K562 (cell line): ENCODE data around the gene APC2. TPM values are rescaled to one million over a fixed set of nuclear protein-coding genes. Genes with fewer than 3 reads are reported as not detected.

ENCODE experiments used
- E2F6 ChIP-seq, 2 experiments: IDR thresholded peaks; 2 replicates each; pipeline ENCODE4 v1.6.1; 2011; ENCODE audit warnings: borderline replicate concordance in 1 of 2, control low read depth in 1 of 2, low read depth in 1 of 2, low read length in 1 of 2, mild to moderate bottlenecking in 1 of 2, mixed read lengths in 1 of 2, moderate library complexity in 1 of 2; ENCODE audit not compliant: insufficient read depth in 1 of 2, insufficient read length in 1 of 2, poor library complexity in 1 of 2, severe bottlenecking in 1 of 2; ENCODE audit errors: extremely low read depth in 1 of 2
- JUND ChIP-seq, 2 experiments: IDR thresholded peaks; 2 replicates in 1 of 2; 3 replicates in 1 of 2; pipeline ENCODE4 v1.6.1; 2011; ENCODE audit warnings: borderline replicate concordance in 2 of 2, low read depth in 2 of 2, low read length in 2 of 2, improper control_type of control experiment in 1 of 2, missing biosample characterization in 1 of 2, missing genetic modification characterization in 1 of 2, missing genetic modification reagents in 1 of 2
- KLF1 ChIP-seq: fragments of 450-650 bp; IDR thresholded peaks from 2 replicates; pipeline ENCODE4 v1.6.1; 2016; ENCODE audit warnings: missing genetic modification characterization, missing compliant biosample characterization
- MEF2A ChIP-seq: IDR thresholded peaks from 2 replicates; pipeline ENCODE4 v1.6.1; 2011; ENCODE audit warnings: low read depth, mild to moderate bottlenecking, low read length, moderate library complexity; ENCODE audit not compliant: control insufficient read depth
- RNF2 ChIP-seq: sonication (generic); IDR thresholded peaks from 2 replicates; pipeline ENCODE4 v1.6.1; 2016
- SETDB1 ChIP-seq: IDR thresholded peaks from one replicate; pipeline ENCODE4 v1.6.1; 2012; ENCODE audit warnings: low read length, control low read depth, inconsistent platforms
- THAP12 ChIP-seq: fragments of 250-450 bp; sonication (Bioruptor Pico); IDR thresholded peaks from 2 replicates; pipeline ENCODE4 v1.9.0; 2021; ENCODE audit warnings: mild to moderate bottlenecking, inconsistent platforms
- ZBTB40 ChIP-seq, 2 experiments: fragments of 450-650 bp in 1 of 2; sonication (generic) in 1 of 2; formaldehyde crosslinking in 1 of 2; IDR thresholded peaks; 2 replicates each; pipeline versions ENCODE4 v1.7.1 to v1.9.0; 2016 to 2022; ENCODE audit warnings: inconsistent platforms in 1 of 2, mild to moderate bottlenecking in 1 of 2, missing genetic modification reagents in 1 of 2
- ZBTB9 ChIP-seq: fragments of 450-650 bp; formaldehyde crosslinking; IDR thresholded peaks from 2 replicates; pipeline ENCODE4 v1.4.0; 2020; ENCODE audit warnings: mild to moderate bottlenecking, moderate library complexity
- ZKSCAN8 ChIP-seq: fragments of 200-800 bp; sonication (Bioruptor generic); IDR thresholded peaks from 2 replicates; pipeline ENCODE4 v1.6.1; 2016; ENCODE audit warnings: missing genetic modification characterization, missing compliant biosample characterization
- polyA plus RNA-seq, 8 experiments: library from polyadenylated mRNA; depleted of rRNA in 4 of 8; stranded (reverse) in 5 of 8; unstranded in 3 of 8; fragments of >200 nt; fragmentation: Nextera tagmentation in 2 of 8; fragmentation: Illumina TruSeq in 1 of 8; extraction: Ambion mirVana in 2 of 8; extraction: Trizol in 1 of 8; gene quantifications; 2 replicates each; pipeline versions ENCODE4 v1.2.1 to v1.2.3, GENCODE V29; 2011 to 2014; ENCODE audit warnings: inconsistent platforms in 1 of 8, missing spikeins in 1 of 8
- total RNA-seq, 7 experiments: library from RNA; depleted of rRNA in 6 of 7; stranded (reverse); fragments of >200 nt in 6 of 7; fragmentation: Illumina TruSeq in 2 of 7; extraction: Trizol in 2 of 7; gene quantifications; 2 replicates each; pipeline versions ENCODE4 v1.2.1 to v1.2.3, GENCODE V29; 2011 to 2021; ENCODE audit warnings: low replicate concordance in 1 of 7

The APC2 gene
- total and polyA plus RNA-seq, 9 of the 15 experiments (the other 6 are each of a cell fraction or from before 2014, with no cell fraction given), result 0.01 to 0.40 (median 0.05) TPM; not detected in 3

- peak; percentile 98 to 99 for TF ChIP-seq E2F6 (IDR thresholded peaks at IDR 0.05; ENCODE audit: borderline replicate concordance in 1 of 2, extremely low read depth in 1 of 2, insufficient read depth in 1 of 2, insufficient read length in 1 of 2, low read depth in 1 of 2, low read length in 1 of 2, poor library complexity in 1 of 2, severe bottlenecking in 1 of 2)
- TF ChIP-seq ZBTB40 (IDR thresholded peaks at IDR 0.05), result peak; percentile 50; the same call in 1 of the 2 replicates
- no peak for TF ChIP-seq ZBTB40 (CRISPR knock-in tag; IDR thresholded peaks at IDR 0.05)
- TF ChIP-seq JUND (IDR thresholded peaks at IDR 0.05; ENCODE audit: borderline replicate concordance, low read depth, low read length), result peak; percentile 48; the same call in 1 of the 2 replicates
- peak; percentile 43; the same call in 1 of the 3 replicates for TF ChIP-seq JUND (tag; IDR thresholded peaks at IDR 0.05; ENCODE audit: borderline replicate concordance, low read depth, low read length)
- TF ChIP-seq THAP12 (CRISPR knock-in tag), result peak; percentile 63
- peak; percentile 85 for TF ChIP-seq ZKSCAN8 (CRISPR knock-in tag)
- TF ChIP-seq ZBTB9 (CRISPR knock-in tag), result peak; percentile 76; the same call in 1 of the 2 replicates
- TF ChIP-seq MEF2A, result peak; percentile 63; the same call in 1 of the 2 replicates
- peak; percentile 66 for TF ChIP-seq SETDB1
- peak; percentile 48; the same call in 1 of the 2 replicates for TF ChIP-seq KLF1 (tag)
- TF ChIP-seq RNF2, result peak; percentile 79
Observed at GRCh38 chr19:1406774-1407527, 43.0 kb upstream of the APC2 start (continued).
